Measurements from ENCODE around the gene SELPLG. TPM values are rescaled to one million over a fixed set of nuclear protein-coding genes. Genes with fewer than 3 reads are reported as not detected.
"Not testable (repeated sequence)": the region's sequence is repeated elsewhere in the genome, so short reads cannot be mapped to it uniquely, and the experiment has no call there.

The SELPLG gene
- total RNA-seq, 2 donors from 2014 or later = 0.66 to 2.3 TPM

DNA sequence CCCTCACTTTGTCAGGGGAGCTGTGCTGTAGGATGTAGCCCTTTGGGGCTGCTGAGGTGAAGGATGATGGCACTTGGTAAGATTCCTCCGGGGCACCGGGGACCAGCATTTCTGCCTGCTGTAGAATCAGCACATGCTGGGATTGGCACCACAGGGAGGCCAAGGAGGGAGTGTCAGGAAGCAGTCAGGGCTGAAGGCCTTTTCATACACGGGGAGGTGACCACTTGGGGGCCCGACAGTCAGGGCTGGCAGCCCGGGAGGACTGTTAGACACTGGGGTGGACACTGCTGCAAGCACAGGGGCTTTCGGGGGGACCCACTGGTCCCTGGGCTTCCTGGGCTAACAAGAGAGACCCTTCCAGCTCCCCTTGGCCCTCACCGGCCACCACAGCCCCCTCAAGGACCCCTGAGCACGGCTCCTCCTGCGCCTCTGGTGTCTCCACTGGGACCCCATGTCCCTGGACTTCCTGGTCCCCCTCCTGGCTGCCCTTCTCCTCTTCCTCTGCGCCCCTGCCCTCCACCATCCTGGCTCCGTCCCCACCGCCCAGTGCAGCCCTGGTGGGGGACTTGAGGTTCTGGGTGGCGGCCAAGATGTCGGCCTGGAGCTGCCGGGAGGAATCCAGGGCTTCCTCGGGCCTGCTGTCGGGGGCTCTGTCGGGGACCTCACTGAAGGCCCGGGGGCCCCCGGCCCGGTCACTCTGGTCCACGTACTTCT is 42.3 kb downstream of the SELPLG start:
- WGBS, 2 donors = 60 to 76% methylated on average over 11 to 20 of the region's 22 CpGs
- no peak for TF ChIP-seq POLR2A (IDR thresholded peaks at IDR 0.05)
- TF ChIP-seq, protein P1, sequence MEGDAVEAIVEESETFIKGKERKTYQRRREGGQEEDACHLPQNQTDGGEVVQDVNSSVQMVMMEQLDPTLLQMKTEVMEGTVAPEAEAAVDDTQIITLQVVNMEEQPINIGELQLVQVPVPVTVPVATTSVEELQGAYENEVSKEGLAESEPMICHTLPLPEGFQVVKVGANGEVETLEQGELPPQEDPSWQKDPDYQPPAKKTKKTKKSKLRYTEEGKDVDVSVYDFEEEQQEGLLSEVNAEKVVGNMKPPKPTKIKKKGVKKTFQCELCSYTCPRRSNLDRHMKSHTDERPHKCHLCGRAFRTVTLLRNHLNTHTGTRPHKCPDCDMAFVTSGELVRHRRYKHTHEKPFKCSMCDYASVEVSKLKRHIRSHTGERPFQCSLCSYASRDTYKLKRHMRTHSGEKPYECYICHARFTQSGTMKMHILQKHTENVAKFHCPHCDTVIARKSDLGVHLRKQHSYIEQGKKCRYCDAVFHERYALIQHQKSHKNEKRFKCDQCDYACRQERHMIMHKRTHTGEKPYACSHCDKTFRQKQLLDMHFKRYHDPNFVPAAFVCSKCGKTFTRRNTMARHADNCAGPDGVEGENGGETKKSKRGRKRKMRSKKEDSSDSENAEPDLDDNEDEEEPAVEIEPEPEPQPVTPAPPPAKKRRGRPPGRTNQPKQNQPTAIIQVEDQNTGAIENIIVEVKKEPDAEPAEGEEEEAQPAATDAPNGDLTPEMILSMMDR (IDR thresholded peaks at IDR 0.05) = no peak
- intact Hi-C loops (cut with DNase I) = no loop called here
- no peak overlapping the region for H3K27ac ChIP-seq
- no peaks in the 10 kb centered on the region for H3K9me3 ChIP-seq
- no peak for ATAC-seq
- no peaks in the 10 kb centered on the region for H3K27me3 ChIP-seq
- peaks cover 5% of the 10 kb centered on the region for H3K4me1 ChIP-seq
- no peak for DNase-seq
- H3K4me3 ChIP-seq = no peak overlapping the region
- no peaks in the 10 kb centered on the region for H3K36me3 ChIP-seq (replicated peaks in 1 of 2; ENCODE audit: insufficient read depth in 1 of 2, low read depth in 2 of 2)

DNA sequence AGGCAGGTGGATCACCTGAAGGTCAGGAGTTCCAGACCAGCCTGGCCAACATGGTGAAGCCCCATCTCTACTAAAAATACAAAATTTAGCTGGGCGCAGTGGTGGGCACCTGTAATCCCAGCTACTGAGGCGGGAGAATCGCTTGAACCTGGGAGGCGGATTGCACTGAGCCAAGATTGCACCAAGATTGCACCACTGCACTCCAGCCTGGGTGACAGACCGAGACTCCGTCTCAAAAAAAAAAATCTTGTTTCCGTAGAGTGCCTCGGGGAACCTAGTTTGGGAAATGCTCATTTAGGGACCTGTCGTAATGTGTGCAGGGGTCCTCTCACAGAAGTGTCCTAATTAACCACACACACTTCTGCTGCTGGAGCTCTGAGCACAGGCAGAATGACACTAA is 43.2 kb downstream of the SELPLG start:
- H3K27me3 ChIP-seq; H3K27ac ChIP-seq; H3K9me3 ChIP-seq; H3K4me1 ChIP-seq; intact Hi-C loops (cut with DNase I); ATAC-seq; DNase-seq; H3K36me3 ChIP-seq (replicated peaks in 1 of 2; ENCODE audit: insufficient read depth in 1 of 2, low read depth in 2 of 2); H3K4me3 ChIP-seq: not testable (repeated sequence)
- 84 to 92% methylated on average over 7 to 9 of the region's 9 CpGs for WGBS, 2 donors

- 45 to 64% methylated on average over 6 to 7 of the region's 7 CpGs for WGBS, 2 donors
- no peaks in the 10 kb centered on the region for H3K27me3 ChIP-seq
Measured at GRCh38 chr12:108589840-108590229, 43.9 kb downstream of the SELPLG start.

DNA sequence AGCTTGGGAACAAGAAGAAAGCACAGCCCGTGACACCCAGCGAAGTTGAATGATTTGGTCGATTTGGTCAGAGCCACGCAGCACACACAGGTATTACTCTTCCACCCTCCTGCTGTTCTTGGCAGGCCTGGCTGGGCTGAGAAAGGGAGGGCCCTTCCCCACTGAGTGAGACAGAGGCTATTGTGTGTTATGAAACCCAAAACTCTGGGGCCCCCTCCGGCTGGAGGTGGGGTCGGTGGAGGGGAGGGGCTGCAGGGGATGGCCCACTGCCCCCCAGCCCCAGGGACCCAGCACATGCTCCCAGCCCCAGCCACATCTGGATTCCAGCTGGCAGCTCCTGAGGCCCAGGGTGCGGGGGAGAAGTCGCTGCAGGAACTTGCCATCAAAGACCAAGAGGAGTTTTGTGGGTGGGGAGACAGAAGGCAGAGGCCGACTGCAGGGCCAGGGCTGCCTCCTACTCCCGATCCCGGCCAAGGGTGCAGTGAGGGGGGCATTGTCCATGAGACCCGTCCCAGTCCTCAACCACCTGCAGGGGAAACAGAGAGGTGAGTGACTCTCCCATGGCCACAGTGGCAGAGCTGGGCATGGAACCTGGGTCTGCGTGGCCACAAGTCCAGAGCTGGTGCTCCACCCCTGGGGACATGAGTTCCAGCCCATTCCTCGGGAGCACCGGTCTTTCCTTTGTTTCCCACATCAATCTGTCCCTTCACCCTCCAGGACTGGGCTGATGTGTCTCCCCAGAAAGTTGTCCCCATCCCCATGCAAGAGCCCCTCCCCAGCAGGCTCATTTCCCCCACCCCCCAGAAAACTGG is 44.5 kb downstream of the SELPLG start:
- ATAC-seq = peak; percentile 68
- H3K27ac ChIP-seq = peak overlapping the region in 2 of 4 donors; percentile 32 to 44
- no peak for TF ChIP-seq POLR2A (IDR thresholded peaks at IDR 0.05)
- TF ChIP-seq, protein P1 (IDR thresholded peaks at IDR 0.05) = no peak
- no peaks in the 10 kb centered on the region for H3K36me3 ChIP-seq (replicated peaks in 1 of 2; ENCODE audit: insufficient read depth in 1 of 2, low read depth in 2 of 2)
- 35 to 44% methylated on average over 3 to 15 of the region's 15 CpGs for WGBS, 2 donors
- H3K4me1 ChIP-seq = peaks cover 5% of the 10 kb centered on the region
- intact Hi-C loops (cut with DNase I) = no loop called here
- no peak overlapping the region for H3K4me3 ChIP-seq
- no peaks in the 10 kb centered on the region for H3K9me3 ChIP-seq
- DNase-seq = peak in 3 of 4 donors; percentile 21 to 40 (median 31)
- no peaks in the 10 kb centered on the region for H3K27me3 ChIP-seq

More at GRCh38 chr12:108589840-108590229, 43.9 kb downstream of the SELPLG start:
- Histone ChIP-seq H3K9me3 (no peaks in the 10 kb centered on the region), H3K36me3 (replicated peaks in 1 of 2; ENCODE audit: insufficient read depth in 1 of 2, low read depth in 2 of 2) (no peaks in the 10 kb centered on the region), H3K27ac (no peak overlapping the region), H3K4me1 (peaks cover 5% of the 10 kb centered on the region), H3K4me3 (no peak overlapping the region)
- intact Hi-C loops (cut with DNase I) = no loop called here
- DNase-seq = no peak
- no peak for TF ChIP-seq POLR2A (IDR thresholded peaks at IDR 0.05)
- TF ChIP-seq, protein P1 (IDR thresholded peaks at IDR 0.05) = no peak
- ATAC-seq = no peak

DNA sequence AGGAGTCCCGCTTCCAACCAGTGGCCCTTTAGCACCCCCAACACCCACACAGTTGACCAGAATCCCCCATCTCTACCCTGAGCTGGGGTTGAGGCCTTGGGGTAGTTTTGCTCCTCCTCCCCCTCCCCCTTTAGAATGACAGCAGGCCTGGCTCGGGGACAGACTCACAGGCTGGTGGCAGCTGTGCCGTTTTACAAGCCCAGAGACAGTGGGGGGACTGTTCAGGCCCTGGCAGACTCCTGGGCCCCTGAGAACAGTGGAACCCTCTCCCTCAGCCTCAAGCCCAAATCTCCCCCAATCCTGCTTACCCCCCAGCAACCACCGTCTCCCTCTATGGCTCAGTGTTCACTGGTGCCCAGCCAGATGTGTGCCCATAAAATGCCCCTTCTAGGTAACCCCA is 45.9 kb downstream of the SELPLG start:
- H3K4me3 ChIP-seq = no peak overlapping the region
- intact Hi-C loops (cut with DNase I) = no loop called here
- DNase-seq (no peak), ATAC-seq (no peak)
- H3K27me3 ChIP-seq = no peaks in the 10 kb centered on the region
- no peak overlapping the region for H3K27ac ChIP-seq
- TF ChIP-seq, protein P1 (IDR thresholded peaks at IDR 0.05) = no peak
- TF ChIP-seq POLR2A (IDR thresholded peaks at IDR 0.05) = no peak
- no peaks in the 10 kb centered on the region for H3K9me3 ChIP-seq
- WGBS, 2 donors = 62 to 69% methylated on average over 4 of the region's 4 CpGs
- H3K36me3 ChIP-seq (replicated peaks in 1 of 2; ENCODE audit: insufficient read depth in 1 of 2, low read depth in 2 of 2) = no peaks in the 10 kb centered on the region
- H3K4me1 ChIP-seq = peaks cover 5% of the 10 kb centered on the region
